HS-5 (cell line): ENCODE data around the gene SHANK2.

Source experiments
- DNase-seq: peaks from one replicate; pipeline ENCODE4 v3.0.0-alpha.2; 2012; ENCODE audit warnings: low read depth

Gene SHANK2

DNA sequence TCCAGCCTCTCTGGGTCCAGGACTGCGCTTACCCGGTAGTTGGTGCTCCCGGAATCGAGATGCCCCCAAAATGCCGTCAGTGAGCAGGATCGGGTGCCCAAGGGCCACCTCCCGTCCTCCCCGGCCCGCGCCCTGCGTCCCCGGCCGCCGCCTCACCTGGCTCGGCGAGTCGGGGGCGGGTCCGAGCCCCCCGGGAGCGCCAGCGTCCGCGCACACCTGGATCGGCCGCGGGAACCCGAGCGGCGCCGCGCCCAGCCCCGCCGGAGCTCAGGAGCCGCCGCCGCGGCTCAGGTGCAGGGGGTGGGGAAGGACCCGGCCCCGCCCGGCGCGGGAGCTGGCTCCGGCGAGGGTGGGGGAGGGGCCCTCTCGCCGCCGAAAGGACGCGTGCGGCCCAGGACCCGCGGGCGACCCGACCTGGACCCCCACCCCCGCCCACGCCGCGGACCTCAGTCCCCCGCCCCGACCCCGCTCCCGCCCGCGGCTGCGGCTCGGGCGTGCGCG, at the start of gene SHANK2:
SHANK2 (minus strand) TSS at position 309 of the 501 bp plus-strand sequence. CDS start 105,251 bp downstream, outside the sequence.
- DNase-seq = no peak

- DNase-seq = no peak
These were observed 49.6 kb upstream of the SHANK2 start for GRCh38 chr11:71301858-71302533.

GRCh38 chr11:71301046-71301857, 48.9 kb upstream of the SHANK2 start:
- DNase-seq = no peak

GRCh38 chr11:71300187-71300586, 47.8 kb upstream of the SHANK2 start:
- no peak for DNase-seq

- no peak for DNase-seq
These were observed 46.4 kb upstream of the SHANK2 start for GRCh38 chr11:71298761-71299181.

- DNase-seq = no peak
These were observed 45.7 kb upstream of the SHANK2 start for GRCh38 chr11:71298016-71298550.

GRCh38 chr11:71294846-71295600, 42.6 kb upstream of the SHANK2 start:
- DNase-seq = no peak

- no peak for DNase-seq
These were observed 41.8 kb upstream of the SHANK2 start for GRCh38 chr11:71293961-71294782.

DNA sequence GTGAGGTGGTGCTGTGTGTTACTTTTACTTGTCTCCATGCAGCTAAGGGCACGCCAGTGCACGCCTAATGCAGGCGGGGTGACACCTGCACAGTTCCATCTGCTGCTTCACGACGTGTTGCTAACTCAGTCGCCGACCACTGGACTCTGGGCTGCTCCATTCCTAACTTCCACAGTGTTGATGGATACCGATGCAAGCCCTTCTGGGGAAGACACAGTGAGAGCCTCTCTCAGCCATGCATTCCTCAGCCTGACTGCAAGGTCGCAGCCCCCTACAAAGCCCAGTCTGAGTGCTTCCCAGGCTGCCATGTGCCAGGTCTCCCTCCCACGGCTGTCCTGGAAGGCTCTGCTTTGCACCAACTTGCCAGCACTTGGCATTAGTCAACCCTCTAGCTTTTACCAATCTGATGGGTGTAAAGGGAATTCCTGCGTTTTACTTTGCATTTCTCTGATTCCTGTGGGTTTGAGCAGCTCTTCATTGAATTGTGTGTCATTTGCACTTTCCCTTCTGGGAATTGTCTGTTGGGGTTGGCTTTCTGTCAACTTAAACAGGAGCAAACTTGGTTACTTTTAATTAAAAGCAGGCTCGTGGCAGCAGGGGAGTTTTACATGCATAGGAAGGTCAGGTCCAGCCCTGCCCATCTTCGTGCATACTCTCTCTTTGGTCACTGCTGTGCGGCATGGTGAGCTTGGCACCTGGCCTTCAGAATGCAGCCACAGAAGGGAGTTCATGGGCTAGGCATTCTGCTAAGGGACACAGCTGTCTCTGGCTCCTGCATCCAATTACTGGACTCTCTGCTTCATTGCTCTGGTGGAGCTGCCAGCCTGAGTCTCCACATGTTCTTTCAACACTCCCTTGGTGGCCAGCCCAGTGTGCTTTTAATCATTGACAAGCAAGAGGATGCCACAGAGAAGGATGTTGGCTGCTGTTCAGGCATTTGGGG, 34.6 kb upstream of the SHANK2 start:
- DNase-seq = peak; percentile 99

- no peak for DNase-seq
These were observed 32.7 kb upstream of the SHANK2 start for GRCh38 chr11:71285111-71285510.

GRCh38 chr11:71284525-71285092, 32.2 kb upstream of the SHANK2 start:
- DNase-seq = no peak

DNA sequence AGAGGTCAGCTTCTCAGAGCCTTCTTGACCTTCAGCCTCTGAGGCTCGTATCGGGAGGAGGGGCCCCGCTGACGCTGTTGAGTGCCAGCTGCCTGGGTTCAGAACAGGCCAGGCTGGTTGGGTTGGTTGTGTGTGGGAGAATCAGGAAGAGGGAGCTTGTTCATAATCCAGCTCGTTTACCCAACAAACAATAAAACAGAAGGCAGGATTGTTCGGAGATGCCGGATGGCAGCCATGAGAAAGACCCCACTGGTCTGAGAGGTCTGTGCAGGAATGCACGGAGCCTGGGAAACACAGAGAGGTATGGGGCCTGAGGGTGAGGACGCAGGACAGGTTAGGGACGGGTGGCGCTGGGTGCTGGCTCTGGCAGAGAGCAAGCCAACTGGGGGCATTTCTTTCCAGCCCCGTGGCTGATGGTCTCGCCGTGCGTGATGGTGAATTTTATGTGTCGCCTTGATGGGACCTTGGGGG, 31.6 kb upstream of the SHANK2 start:
- no peak for DNase-seq

- no peak for DNase-seq
These were observed 30.4 kb upstream of the SHANK2 start for GRCh38 chr11:71282581-71283351.

GRCh38 chr11:71281831-71282230, 29.5 kb upstream of the SHANK2 start:
- no peak for DNase-seq

- DNase-seq = no peak
These were observed 28.8 kb upstream of the SHANK2 start for GRCh38 chr11:71281204-71281603.

DNA sequence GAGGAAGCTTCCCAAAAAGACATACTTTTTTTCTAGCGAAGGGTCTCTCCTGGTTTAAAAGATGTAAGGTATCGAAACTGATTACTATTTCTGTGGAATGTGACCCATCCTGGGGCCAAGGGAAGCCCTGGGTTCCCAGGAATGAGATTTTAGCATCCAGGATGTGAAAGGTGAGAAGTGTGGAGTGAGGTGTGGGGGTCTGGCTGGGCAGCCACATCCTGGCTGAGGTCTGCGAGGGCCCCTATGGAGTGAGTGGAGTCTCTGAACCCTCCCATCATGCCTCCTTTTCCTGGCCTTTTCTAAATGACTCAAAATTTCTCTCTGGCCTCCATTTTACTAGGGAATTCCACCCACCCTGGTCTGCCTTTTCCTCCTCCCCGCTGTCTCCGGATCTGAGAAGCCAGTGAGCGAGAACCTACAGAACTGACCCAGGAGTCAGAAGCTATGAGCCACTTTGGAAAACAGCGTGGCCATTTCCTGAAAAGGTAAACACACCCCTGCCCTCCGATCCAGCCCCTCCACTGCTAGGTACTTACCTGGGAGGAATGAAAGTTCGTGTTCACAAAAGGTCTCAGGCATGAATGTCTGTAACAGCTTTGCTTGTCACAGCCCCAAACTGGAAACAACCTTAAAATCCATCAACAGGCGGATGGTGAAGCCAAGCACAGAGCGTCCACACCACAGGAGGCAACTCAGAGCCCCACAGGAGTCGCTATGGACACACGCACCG, 27.7 kb upstream of the SHANK2 start:
- no peak for DNase-seq

GRCh38 chr11:71272161-71272560, 19.8 kb upstream of the SHANK2 start:
- no peak for DNase-seq
